Natural killer cell (primary cell): ENCODE measurements around the gene SGMS2. TPM values are rescaled to one million over a fixed set of nuclear protein-coding genes. Genes with fewer than 3 reads are reported as not detected.

Source experiments
- ATAC-seq, 3 donors: fragments of 150-1000 bp in 2 of 3; fragments of 200-7000 bp in 1 of 3; cut with Tn5 transposase; 1 replicate in 1 of 3; 2 replicates in 2 of 3; pipeline ENCODE4 v1.10.0; 2021; ENCODE audit warnings: mild to moderate bottlenecking in 2 of 3, moderate library complexity in 2 of 3
- DNase-seq, 2 donors: peaks; one replicate each; pipeline versions ENCODE4 v3.0.0 to v3.0.0-alpha.2; 2013 to 2021; ENCODE audit warnings: mixed read lengths in 1 of 2
- H3K27ac ChIP-seq: one replicate; pipeline ENCODE4 v1.5.1; 2013; ENCODE audit warnings: mild to moderate bottlenecking, low read length
- H3K27me3 ChIP-seq: one replicate; pipeline ENCODE4 v1.6.1; 2013; ENCODE audit warnings: low read length; ENCODE audit not compliant: control insufficient read depth, insufficient read depth
- H3K36me3 ChIP-seq: one replicate; pipeline ENCODE4 v1.6.1; 2013; ENCODE audit warnings: low read length; ENCODE audit not compliant: control insufficient read depth, insufficient read depth
- H3K4me1 ChIP-seq: one replicate; pipeline ENCODE4 v1.6.1; 2013; ENCODE audit warnings: low read length; ENCODE audit not compliant: control insufficient read depth, insufficient read depth
- H3K4me3 ChIP-seq: one replicate; pipeline ENCODE4 v1.5.1; 2013; ENCODE audit warnings: low read length
- H3K9me3 ChIP-seq: one replicate; pipeline ENCODE4 v1.6.1; 2013; ENCODE audit warnings: low read length; ENCODE audit not compliant: control insufficient read depth, insufficient read depth
- H3K27ac Mint-ChIP-seq, 2 donors: one replicate each; pipeline ENCODE4 v1.8.0; 2022; ENCODE audit warnings: mild to moderate bottlenecking in 2 of 2, mixed read lengths in 2 of 2, moderate library complexity in 1 of 2
- H3K27me3 Mint-ChIP-seq, 2 donors: one replicate each; pipeline ENCODE4 v1.8.0; 2022; ENCODE audit warnings: low read depth in 2 of 2, mixed read lengths in 2 of 2
- H3K36me3 Mint-ChIP-seq: one replicate; pipeline ENCODE4 v1.8.0; 2022; ENCODE audit warnings: mixed read lengths
- H3K4me1 Mint-ChIP-seq, 2 donors: one replicate each; pipeline ENCODE4 v1.8.0; 2022; ENCODE audit warnings: mixed read lengths in 2 of 2
- H3K4me3 Mint-ChIP-seq: one replicate; pipeline ENCODE4 v1.8.0; 2022; ENCODE audit warnings: mild to moderate bottlenecking, moderate library complexity, mixed read lengths
- H3K9me3 Mint-ChIP-seq, 2 donors: one replicate each; pipeline ENCODE4 v1.8.0; 2022; ENCODE audit warnings: mixed read lengths in 2 of 2
- WGBS: methylation state at CpG from one replicate; pipeline ENCODE4 v1.1.7; 2013; ENCODE audit warnings: missing lambda C conversion rate; ENCODE audit not compliant: insufficient coverage; 5-methylcytosine and 5-hydroxymethylcytosine counted together
- intact Hi-C: fragments of 100-400 bp; cut with micrococcal nuclease; formaldehyde crosslinking; loops from one replicate; pipeline ENCODE4 v1.14.2; 2022
- total RNA-seq, 4 donors: library from RNA; stranded (reverse); fragments of 120-200 nt in 1 of 4; gene quantifications; one replicate each; pipeline versions ENCODE4 v1.2.3 to v1.2.4, GENCODE V29; 2013 to 2022
- TF ChIP-seq, protein P1 (sequence below): fragments of 200-600 bp; IDR thresholded peaks from one replicate; pipeline ENCODE4 v1.8.0; 2022; ENCODE audit warnings: antibody characterized with exemption

SGMS2 gene
- total RNA-seq, 3 donors from 2014 or later (not counting 1 experiment from before 2014, with no cell fraction given) = 0.16 to 0.98 (median 0.54) TPM

- Histone ChIP-seq H3K9me3 (no peaks in the 10 kb centered on the region), H3K27ac (peak within 1 kb of the TSS; percentile 63), H3K36me3 (no peaks in the 10 kb centered on the region), H3K27me3 (no peaks in the 10 kb centered on the region), H3K4me1 (peaks cover 14% of the 10 kb centered on the region), H3K4me3 (peak within 1 kb of the TSS; percentile 76)
- DNase-seq = peak; percentile 80 to 87
- 4% methylated on average over 78 of the region's 78 CpGs for WGBS
- Mint-ChIP-seq H3K4me3 (peak within 1 kb of the TSS; percentile 92), H3K27ac (peak within 1 kb of the TSS; percentile 67 to 89), H3K4me1 (peaks cover 22 to 30% of the 10 kb centered on the region in 2 donors), H3K9me3 (no peaks in the 10 kb centered on the region), H3K27me3 (peaks cover 0 to 11% of the 10 kb centered on the region in 2 donors), H3K36me3 (no peaks in the 10 kb centered on the region)
- intact Hi-C loops = loop anchor here (1.0 to 5.0 kb wide), 3 partner anchors 58 to 691 kb away; partner anchors contain the start of genes HADH, PAPSS1 and RPL34
- ATAC-seq = peak; percentile 95 to 98 (median 96)
- TF ChIP-seq, protein P1, sequence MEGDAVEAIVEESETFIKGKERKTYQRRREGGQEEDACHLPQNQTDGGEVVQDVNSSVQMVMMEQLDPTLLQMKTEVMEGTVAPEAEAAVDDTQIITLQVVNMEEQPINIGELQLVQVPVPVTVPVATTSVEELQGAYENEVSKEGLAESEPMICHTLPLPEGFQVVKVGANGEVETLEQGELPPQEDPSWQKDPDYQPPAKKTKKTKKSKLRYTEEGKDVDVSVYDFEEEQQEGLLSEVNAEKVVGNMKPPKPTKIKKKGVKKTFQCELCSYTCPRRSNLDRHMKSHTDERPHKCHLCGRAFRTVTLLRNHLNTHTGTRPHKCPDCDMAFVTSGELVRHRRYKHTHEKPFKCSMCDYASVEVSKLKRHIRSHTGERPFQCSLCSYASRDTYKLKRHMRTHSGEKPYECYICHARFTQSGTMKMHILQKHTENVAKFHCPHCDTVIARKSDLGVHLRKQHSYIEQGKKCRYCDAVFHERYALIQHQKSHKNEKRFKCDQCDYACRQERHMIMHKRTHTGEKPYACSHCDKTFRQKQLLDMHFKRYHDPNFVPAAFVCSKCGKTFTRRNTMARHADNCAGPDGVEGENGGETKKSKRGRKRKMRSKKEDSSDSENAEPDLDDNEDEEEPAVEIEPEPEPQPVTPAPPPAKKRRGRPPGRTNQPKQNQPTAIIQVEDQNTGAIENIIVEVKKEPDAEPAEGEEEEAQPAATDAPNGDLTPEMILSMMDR = no peak
Observed at GRCh38 chr4:107930821-107931774, 106.4 kb downstream of the SGMS2 start, which contains the start of gene CYP2U1. CYP2U1 (plus strand) TSS chr4:107931549; CDS start chr4:107931644, 95 bp downstream.

DNA sequence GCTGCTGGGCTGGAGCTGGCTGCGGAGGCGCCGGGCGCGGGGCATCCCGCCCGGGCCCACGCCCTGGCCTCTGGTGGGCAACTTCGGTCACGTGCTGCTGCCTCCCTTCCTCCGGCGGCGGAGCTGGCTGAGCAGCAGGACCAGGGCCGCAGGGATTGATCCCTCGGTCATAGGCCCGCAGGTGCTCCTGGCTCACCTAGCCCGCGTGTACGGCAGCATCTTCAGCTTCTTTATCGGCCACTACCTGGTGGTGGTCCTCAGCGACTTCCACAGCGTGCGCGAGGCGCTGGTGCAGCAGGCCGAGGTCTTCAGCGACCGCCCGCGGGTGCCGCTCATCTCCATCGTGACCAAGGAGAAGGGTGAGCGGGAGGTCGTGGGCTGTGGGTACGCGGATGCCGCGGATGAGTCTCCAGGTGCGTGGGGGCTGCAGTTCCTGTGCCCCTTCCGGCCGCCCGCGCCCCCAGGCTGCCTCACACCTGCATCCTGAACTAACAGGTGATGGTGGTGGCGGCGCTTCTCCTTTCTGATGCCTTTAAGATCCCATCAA lies 107.1 kb downstream of the SGMS2 start:
- Histone ChIP-seq H3K36me3 (no peaks in the 10 kb centered on the region), H3K27ac (peak overlapping the region; percentile 21), H3K9me3 (no peaks in the 10 kb centered on the region), H3K4me3 (peak overlapping the region; percentile 76), H3K27me3 (no peaks in the 10 kb centered on the region), H3K4me1 (peaks cover 14% of the 10 kb centered on the region)
- DNase-seq = no peak
- intact Hi-C loops = loop anchor here (1.0 to 5.0 kb wide), 3 partner anchors 57 to 690 kb away; partner anchors contain the start of genes HADH, PAPSS1 and RPL34
- peaks cover 23 to 30% of the 10 kb centered on the region in 2 donors for H3K4me1 Mint-ChIP-seq
- peak overlapping the region; percentile 47 to 89 for H3K27ac Mint-ChIP-seq
- 0% methylated on average over 44 of the region's 45 CpGs for WGBS
- H3K36me3 Mint-ChIP-seq = no peaks in the 10 kb centered on the region
- H3K4me3 Mint-ChIP-seq = peak overlapping the region; percentile 92
- peaks cover 0 to 11% of the 10 kb centered on the region in 2 donors for H3K27me3 Mint-ChIP-seq
- TF ChIP-seq, protein P1 = no peak
- ATAC-seq = peak; percentile 2 to 14 (median 3)
- H3K9me3 Mint-ChIP-seq = no peaks in the 10 kb centered on the region

DNA sequence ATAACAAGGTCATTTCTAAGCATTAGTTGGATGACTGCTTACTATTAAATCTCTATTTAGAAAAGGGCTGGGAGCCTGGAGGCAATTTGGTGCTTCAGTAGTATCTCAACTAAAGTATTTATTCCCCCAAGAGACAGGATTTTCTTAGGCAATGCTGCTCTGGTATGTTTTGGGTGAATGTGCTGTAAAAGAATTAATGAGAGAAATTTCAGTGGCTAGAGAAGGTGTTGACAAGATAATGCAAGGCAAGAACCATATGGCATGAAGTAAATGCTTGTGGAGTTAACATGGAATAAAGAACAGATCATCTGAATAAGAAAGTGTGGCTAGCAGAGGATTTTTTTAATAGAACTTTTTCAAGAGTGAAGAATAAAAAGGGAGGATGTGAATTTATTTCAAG lies 110.5 kb downstream of the SGMS2 start:
- H3K4me1 Mint-ChIP-seq = peaks cover 27 to 30% of the 10 kb centered on the region in 2 donors

More for the DNA sequence above, 110.5 kb downstream of the SGMS2 start:
- no peak overlapping the region for H3K4me3 ChIP-seq
- intact Hi-C loops = no loop called here
- Mint-ChIP-seq H3K36me3 (no peaks in the 10 kb centered on the region), H3K27ac (no peak overlapping the region), H3K4me3 (no peak overlapping the region), H3K27me3 (no peaks in the 10 kb centered on the region), H3K9me3 (no peaks in the 10 kb centered on the region)
- H3K9me3 ChIP-seq = no peaks in the 10 kb centered on the region
- H3K27ac ChIP-seq = no peak overlapping the region
- peaks cover 14% of the 10 kb centered on the region for H3K4me1 ChIP-seq
- DNase-seq (no peak), ATAC-seq (no peak)
- TF ChIP-seq, protein P1 = no peak
- no peaks in the 10 kb centered on the region for H3K36me3 ChIP-seq
- H3K27me3 ChIP-seq = no peaks in the 10 kb centered on the region
